AG09309 (cell line): ENCODE data around the gene TMPRSS7.

ENCODE experiments used
- DNase-seq: peaks from one replicate; pipeline ENCODE4 v3.0.0-alpha.2; 2010; ENCODE audit warnings: low read depth
- H3K4me3 ChIP-seq: 2 replicates; pipeline ENCODE4 v1.5.1; 2011; ENCODE audit warnings: mild to moderate bottlenecking, low read depth, low read length, moderate library complexity; ENCODE audit not compliant: control insufficient read depth
- CTCF ChIP-seq: IDR thresholded peaks from 2 replicates; pipeline ENCODE4 v1.5.1; 2011; ENCODE audit warnings: mild to moderate bottlenecking, low read depth, low read length, inconsistent platforms; ENCODE audit not compliant: insufficient read depth, control insufficient read depth; ENCODE audit errors: missing control alignments

TMPRSS7 gene

DNA sequence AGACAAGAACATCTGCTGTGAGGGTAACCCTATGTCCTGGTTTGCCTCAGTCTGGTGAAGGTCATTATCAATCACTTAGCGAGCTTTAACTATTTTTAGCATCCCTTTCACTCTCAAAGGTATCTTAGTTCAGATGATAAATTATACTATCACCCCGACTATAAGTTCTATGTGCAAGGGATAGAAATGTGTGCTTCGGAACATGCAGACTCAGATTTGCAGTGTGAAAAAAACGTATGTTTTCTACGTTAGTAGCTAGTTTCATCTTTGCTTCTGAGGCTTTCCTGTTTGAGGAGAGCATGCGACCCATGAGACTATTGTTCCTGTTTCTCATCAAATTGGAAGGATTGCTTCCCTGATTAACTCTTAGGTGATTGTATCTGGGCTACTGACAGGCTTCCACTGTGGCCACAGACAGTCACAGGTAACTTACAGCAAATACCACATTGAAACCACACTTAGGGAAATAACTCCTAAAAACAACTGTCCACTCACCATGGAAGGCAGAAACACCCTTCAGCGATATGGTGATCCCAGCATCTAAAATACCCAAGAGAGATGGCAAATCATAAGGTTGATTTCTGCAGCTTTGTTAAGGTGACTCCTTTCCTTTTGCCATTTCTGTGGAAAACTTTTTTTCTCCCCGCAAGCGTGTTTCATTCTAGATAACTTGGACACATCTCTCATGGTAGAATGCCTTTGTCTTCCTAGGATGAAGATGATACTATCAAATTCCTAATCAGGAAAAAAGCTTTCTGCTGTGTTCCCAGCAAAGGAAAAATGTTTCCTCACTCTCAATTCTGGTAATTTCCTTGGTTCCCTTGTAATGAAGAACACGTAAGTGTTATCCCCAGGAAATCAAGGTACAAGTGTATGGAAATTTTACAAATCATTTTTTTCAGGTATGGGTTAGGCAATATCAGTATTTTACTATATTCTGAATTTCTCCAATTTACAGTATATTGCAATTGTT is 93.3 kb downstream of the TMPRSS7 start:
- H3K4me3 ChIP-seq: no peak overlapping the region
- no peak for DNase-seq
- no peak for TF ChIP-seq CTCF

DNA sequence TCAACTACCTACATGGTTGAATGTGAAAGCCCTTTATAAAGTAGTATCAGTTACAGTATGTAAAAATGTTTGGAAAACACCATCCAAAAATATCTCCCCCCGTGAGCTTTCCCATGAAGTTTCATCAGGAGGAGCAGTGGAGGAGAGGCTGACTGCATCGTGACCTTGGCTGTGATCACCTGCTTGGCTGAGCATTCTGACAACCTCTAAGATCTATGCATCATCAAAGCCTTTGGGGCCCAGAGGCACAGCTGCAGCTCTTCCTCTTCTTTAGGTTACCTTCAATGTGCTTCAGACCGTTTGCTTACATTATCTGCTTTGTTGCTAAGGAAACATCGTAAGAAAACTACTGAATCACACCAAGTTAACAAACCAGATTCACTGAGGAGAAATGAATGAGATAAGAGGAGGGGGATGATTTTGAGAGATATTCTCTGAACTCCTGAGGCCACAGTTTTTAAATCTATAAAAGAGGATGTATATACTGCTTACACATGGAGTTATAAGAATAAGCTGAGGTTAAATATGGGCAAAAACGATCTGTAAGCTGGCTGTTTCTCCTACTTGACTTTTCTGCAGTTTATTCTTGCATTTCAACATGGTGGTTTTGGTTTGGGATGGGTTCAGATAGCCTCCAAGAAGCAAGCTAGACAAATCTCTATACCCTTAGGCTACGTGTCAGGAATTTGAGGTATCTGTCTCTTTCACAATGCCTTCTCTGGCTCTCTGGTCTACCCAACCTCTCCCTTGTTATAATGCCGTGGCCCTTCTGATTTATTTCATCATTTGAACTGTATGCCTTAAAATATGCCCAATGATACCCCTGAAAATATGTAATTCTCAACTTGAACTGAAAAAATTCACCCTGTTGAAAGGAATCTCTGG is 94.5 kb downstream of the TMPRSS7 start:
- TF ChIP-seq CTCF: no peak
- DNase-seq: peak; percentile 51
- H3K4me3 ChIP-seq: no peak overlapping the region

- no peak for DNase-seq
- no peak for TF ChIP-seq CTCF
- H3K4me3 ChIP-seq: no peak overlapping the region
Measured at GRCh38 chr3:112129925-112130637, 95.5 kb downstream of the TMPRSS7 start.

- DNase-seq: no peak
- TF ChIP-seq CTCF: no peak
- no peak overlapping the region for H3K4me3 ChIP-seq
Measured at GRCh38 chr3:112130638-112130993, 96.1 kb downstream of the TMPRSS7 start.
